H1 (cell line): ENCODE results near the gene DAPK1.

Experiments
- BRCA1 ChIP-seq: IDR thresholded peaks from 2 replicates; pipeline ENCODE4 v1.6.1; 2012; ENCODE audit warnings: low read depth, low read length, improper control_type of control experiment
- CHD1 ChIP-seq: IDR thresholded peaks from 2 replicates; pipeline ENCODE4 v1.6.1; 2012; ENCODE audit warnings: low read depth, low read length, improper control_type of control experiment
- JUND ChIP-seq: IDR thresholded peaks from 2 replicates; pipeline ENCODE4 v1.6.1; 2011; ENCODE audit warnings: mild to moderate bottlenecking, improper control_type of control experiment, low read length
- RAD21 ChIP-seq, 2 experiments: IDR thresholded peaks in 1 of 2; conservative IDR thresholded peaks in 1 of 2; 2 replicates each; pipeline ENCODE4 v1.6.1; 2011; ENCODE audit warnings: low read depth in 2 of 2, low read length in 2 of 2, improper control_type of control experiment in 1 of 2, inconsistent platforms in 1 of 2, mild to moderate bottlenecking in 1 of 2, moderate library complexity in 1 of 2
- RBBP5 ChIP-seq: IDR thresholded peaks from 2 replicates; pipeline ENCODE4 v1.7.1; 2012; ENCODE audit warnings: low read depth, mild to moderate bottlenecking, inconsistent platforms, low read length, moderate library complexity, borderline replicate concordance
- SP1 ChIP-seq: IDR thresholded peaks from 2 replicates; pipeline ENCODE4 v1.6.1; 2011; ENCODE audit warnings: low read depth, low read length
- TCF12 ChIP-seq: IDR thresholded peaks from 2 replicates; pipeline ENCODE4 v1.6.1; 2011; ENCODE audit warnings: low read depth, mild to moderate bottlenecking, low read length
- TF ChIP-seq, protein P1 (sequence below), 3 experiments: IDR thresholded peaks; 1 replicate in 2 of 3; 2 replicates in 1 of 3; pipeline versions ENCODE4 v1.5.1 to v1.6.1; 2011; ENCODE audit warnings: low read length in 3 of 3, mild to moderate bottlenecking in 3 of 3, inconsistent platforms in 2 of 3, low read depth in 1 of 3, moderate library complexity in 1 of 3; ENCODE audit not compliant: insufficient read depth in 1 of 3; ENCODE audit errors: control extremely low read depth in 1 of 3

DNA sequence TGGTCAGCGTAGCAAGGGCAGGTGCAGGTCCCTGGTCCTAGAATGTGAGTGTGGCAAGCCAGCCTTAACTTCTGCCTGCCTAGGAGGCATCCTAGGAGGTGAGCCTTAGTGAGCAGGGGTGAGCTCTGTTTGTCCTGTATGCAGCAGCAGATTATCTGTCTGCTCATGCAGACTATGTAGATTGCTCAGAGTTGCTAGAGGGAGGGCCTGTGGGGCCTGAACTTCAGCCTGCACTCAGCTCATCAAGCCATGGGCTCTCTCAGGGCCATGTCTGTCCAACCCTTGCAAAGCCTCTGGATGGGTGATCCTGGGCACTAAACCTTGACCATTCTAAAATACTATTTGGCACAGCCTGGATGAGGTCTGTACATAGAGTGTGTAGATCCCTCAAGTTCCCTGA, 219.8 kb downstream of the DAPK1 start:
- TF ChIP-seq RBBP5 = no peak
- TF ChIP-seq, protein P1, sequence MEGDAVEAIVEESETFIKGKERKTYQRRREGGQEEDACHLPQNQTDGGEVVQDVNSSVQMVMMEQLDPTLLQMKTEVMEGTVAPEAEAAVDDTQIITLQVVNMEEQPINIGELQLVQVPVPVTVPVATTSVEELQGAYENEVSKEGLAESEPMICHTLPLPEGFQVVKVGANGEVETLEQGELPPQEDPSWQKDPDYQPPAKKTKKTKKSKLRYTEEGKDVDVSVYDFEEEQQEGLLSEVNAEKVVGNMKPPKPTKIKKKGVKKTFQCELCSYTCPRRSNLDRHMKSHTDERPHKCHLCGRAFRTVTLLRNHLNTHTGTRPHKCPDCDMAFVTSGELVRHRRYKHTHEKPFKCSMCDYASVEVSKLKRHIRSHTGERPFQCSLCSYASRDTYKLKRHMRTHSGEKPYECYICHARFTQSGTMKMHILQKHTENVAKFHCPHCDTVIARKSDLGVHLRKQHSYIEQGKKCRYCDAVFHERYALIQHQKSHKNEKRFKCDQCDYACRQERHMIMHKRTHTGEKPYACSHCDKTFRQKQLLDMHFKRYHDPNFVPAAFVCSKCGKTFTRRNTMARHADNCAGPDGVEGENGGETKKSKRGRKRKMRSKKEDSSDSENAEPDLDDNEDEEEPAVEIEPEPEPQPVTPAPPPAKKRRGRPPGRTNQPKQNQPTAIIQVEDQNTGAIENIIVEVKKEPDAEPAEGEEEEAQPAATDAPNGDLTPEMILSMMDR (IDR thresholded peaks at IDR 0.05; ENCODE audit: control extremely low read depth in 1 of 3, insufficient read depth in 1 of 3, low read depth in 1 of 3, low read length in 3 of 3) = no peak
- TF ChIP-seq SP1 = no peak
- TF ChIP-seq BRCA1 = no peak
- TF ChIP-seq JUND = no peak
- no peak for TF ChIP-seq TCF12
- no peak for TF ChIP-seq RAD21 (IDR thresholded peaks at IDR 0.05 in 1 of 2, conservative IDR thresholded peaks at IDR 0.05 in 1 of 2; ENCODE audit: low read depth in 2 of 2, low read length in 2 of 2)
- no peak for TF ChIP-seq CHD1
